Amniotic stem cell (primary cell): ENCODE data around the gene C12orf42.
"Not testable (repeated sequence)": the region's sequence is repeated elsewhere in the genome, so short reads cannot be mapped to it uniquely, and the experiment has no call there.

Experiments
- DNase-seq: peaks from one replicate; lab custom pipeline; 2025; lab: John Stamatoyannopoulos, UW

C12orf42 gene

DNA sequence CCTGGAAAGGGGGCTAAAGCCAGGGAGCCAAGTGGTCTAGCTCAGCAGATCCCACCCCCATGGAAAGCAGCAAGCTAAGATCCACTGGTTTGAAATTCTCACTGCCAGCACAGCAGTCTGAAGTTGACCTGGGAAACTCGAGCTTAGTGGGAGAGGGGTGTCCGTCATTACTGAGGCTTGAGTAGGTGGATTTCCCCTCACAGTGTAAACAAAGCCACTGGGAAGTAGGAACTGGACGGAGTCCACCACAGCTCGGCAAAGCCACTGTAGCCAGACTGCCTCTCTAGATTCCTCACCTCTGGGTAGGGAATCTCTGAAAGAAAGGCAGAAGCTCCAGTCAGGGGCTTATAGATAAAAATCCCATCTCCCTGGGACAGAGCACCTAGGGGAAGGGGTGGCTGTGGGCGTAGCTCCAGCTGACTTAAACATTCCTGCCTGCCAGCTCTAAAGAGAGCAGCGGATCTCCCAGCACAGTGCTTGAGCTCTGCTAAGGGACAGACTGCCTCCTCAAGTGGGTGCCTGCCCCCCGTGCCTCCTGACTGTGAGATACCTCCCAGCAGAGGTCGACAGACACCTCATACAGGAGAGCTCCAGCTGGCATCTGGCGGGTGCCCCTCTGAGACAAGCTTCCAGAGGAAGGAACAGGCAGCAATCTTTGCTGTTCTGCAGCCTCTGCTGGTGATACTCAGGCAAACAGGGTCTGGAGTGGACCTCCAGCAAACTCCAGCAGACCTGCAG, 70.8 kb downstream of the C12orf42 start:
- DNase-seq = not testable (repeated sequence)

DNA sequence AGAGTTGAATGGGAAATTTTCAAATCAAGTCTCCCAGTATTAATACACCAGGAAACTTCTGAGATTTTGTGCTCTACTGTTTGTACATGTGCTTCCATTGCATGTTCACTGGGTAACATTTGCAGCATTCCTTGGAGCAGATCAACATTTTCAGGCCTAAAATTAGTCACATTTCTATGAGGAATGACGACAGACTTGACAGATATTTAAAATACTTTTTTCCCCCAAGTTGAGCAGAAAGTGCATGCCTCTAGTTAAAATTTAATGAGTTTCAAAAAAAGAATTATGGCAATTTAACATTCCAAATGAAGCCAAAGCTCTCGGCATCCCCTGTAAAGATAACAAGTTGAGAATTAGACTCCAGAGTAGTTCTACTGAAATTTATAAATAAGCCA, 72.3 kb downstream of the C12orf42 start:
- no peak for DNase-seq

- DNase-seq = no peak
These were observed 72.8 kb downstream of the C12orf42 start for GRCh38 chr12:103422746-103423515.

GRCh38 chr12:103422328-103422727, 73.4 kb downstream of the C12orf42 start:
- no peak for DNase-seq

- DNase-seq = no peak
These were observed 74.4 kb downstream of the C12orf42 start for GRCh38 chr12:103421402-103421801.

GRCh38 chr12:103415681-103416080, 80.1 kb downstream of the C12orf42 start:
- no peak for DNase-seq

DNA sequence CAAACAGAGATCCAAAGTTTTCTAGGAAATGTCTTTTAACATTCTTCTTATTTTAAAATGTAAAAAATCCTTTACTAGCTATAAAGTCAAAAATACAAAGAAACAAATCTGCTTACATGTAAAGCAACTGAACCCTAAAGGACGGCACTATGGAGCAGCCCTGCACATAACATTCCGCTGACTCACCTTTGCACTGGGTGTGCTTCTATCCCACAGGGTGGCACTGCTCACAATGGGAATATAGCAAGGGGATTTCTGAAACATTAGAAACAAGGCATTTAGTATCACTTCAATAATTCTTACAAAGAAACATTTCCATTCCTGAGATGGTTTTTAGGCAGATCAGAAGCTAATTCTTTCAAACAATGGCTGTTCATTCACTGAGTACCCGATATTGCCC, 94.3 kb downstream of the C12orf42 start:
- no peak for DNase-seq

DNA sequence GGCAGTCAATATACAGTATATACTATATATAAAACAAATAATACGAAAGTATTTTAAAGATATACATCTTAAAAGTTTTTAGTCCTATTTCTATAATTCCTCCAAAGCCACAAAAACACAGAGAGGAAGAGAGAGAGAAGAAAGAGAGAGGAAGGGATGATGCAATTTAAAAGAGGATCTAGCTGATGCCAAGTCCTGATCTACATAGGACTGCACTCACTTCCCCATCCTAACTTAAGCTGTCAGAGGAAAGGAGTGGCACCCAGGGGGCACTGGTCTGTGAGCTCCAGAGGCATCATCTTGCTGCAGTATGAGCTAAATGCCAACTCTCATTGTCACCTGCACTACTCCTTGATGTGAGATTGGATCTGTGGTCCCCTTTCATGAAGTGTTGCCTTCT, 95.8 kb downstream of the C12orf42 start:
- DNase-seq = no peak

DNA sequence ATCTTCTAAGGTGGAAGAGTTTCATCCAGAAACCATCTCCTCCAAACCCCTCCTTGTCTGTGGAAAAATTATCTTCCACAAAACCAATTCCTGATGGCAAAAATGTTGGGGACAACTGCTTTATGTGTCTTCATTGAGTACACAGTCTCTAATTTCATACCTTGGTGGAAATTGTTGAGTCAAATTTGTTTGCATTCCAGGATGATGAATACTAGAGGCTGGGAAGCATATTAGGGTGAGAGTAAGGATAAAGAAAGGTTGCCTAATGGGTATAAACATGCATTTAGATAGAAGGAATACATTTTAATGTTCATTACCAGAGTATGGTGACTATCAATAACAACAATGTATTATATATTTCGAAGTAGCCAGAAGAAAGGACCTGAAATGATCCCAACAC, 98.2 kb downstream of the C12orf42 start:
- no peak for DNase-seq

- DNase-seq = no peak
These were observed 103.0 kb downstream of the C12orf42 start for GRCh38 chr12:103392722-103393121.

GRCh38 chr12:103391103-103391502, 104.7 kb downstream of the C12orf42 start:
- no peak for DNase-seq

- no peak for DNase-seq
These were observed 108.4 kb downstream of the C12orf42 start for GRCh38 chr12:103387385-103387784.

DNA sequence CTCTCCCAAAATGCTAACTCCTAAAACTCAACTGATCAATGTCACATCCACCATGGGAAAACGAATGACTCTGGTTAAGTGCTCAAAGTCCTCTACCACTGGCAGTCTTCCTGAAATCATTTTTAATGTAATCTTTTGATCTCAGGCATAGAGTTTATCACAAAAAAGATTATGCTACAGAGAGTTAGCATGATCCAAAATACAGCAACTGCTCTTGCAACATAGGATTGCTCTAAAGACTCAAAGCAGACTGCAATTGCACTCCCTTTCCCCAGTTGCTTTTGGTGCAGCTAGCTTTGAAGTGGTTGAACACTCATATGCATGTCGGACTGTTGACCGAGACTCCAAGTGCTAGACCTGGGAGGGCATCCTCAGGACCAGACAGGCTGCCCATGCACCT, 109.3 kb downstream of the C12orf42 start:
- DNase-seq = no peak

- DNase-seq = no peak
These were observed 112.9 kb downstream of the C12orf42 start for GRCh38 chr12:103382736-103383346.

- no peak for DNase-seq
These were observed 113.6 kb downstream of the C12orf42 start for GRCh38 chr12:103382119-103382518.

DNA sequence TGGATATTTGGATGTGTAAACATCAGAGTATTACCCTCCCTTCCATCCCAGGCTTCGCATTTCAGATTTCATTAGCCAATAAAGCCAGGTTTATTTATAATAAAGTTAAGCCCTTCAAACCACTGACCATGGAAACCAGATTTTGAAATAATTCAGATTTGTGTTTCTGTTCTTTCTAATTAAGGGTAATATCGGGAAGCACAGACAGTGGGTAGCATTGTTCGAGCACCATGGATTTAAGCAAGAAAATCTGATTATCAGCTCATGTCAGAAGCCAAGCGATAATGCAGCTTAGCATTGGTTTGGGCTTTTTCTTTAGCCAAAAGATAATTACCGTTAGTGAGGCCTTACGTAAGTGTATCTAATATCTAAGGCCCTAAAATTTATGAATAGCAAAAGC, 116.1 kb downstream of the C12orf42 start:
- DNase-seq = no peak

- DNase-seq = no peak
These were observed 122.7 kb downstream of the C12orf42 start for GRCh38 chr12:103373088-103373523.

DNA sequence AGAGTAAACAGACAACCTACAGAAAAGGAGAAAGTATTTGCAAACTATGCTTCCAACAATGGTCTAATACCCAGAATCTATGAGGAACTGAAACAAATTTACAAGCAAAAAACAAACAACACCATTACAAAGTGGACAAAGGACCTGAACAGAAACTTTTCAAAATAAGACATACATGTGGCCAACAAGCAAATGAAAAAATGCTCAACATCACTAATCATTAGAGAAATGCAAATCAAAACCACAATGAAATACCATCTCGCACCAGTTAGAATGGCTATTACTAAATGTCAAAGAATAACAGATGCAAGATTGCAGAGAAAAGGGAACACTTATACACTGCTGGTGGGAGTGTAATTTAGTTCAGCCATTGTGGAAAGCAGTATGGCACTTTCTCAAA, 125.8 kb downstream of the C12orf42 start:
- no peak for DNase-seq

DNA sequence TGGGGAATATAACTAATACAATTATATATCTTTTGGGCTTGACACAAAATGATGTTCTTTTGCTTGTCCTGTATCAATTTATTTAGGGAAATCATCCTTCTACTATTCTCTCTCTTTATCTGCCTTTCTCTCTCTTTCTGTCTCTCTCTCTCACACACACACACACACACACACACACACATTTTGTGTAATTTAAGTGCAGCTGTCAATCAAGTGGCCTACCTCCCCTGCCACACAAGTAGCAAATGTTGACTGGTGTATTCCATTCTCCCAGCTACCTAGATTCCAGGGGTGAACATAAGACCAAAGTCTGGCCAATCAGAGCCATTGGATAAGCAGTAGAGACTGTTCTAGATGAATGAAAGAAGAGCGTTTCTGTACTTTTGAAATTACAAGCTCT, 127.6 kb downstream of the C12orf42 start:
- DNase-seq = no peak

GRCh38 chr12:103354403-103354802, 141.4 kb downstream of the C12orf42 start:
- no peak for DNase-seq

DNA sequence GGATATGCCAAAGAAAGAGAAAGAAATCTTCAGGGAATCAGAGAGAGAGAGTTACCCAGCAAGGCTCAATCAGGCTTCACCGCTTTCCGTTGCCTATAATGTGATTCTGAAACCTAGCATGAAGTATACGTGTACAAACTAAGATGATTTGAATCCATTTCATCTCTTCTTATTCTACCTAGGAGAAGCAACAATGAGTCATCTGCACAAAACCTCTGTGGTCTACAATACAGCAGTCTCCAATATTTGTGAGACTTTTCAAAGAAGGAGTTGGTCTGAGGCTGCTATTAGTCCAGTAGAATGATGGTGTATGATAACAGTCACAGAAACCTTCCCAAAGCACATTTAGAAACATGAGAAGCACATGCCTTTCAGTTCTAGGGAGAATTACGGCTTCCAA, 141.9 kb downstream of the C12orf42 start:
- no peak for DNase-seq

- no peak for DNase-seq
These were observed 145.7 kb downstream of the C12orf42 start for GRCh38 chr12:103350116-103350515.

DNA sequence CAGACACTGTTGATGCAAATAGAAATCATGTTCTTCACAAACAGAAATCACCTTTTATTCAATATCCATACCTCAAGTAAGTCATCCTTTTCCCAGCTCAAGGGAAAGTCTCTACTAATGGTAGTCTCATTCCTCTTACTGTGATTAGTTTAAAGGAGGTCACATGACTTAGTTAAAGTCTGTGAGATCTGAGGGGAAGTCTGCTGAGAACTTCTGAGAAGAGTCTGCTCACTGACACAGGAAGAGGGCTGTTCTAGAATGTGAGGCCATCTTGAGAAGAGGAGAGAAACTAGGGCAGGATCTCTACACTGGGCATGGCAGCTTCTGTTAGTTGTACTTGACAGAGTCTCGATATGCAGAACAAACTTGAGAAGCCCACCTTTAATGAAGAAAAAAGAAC, 146.8 kb downstream of the C12orf42 start:
- no peak for DNase-seq
